Measurements from ENCODE around the gene OPN1MW.
"Not testable (repeated sequence)": the region's sequence is repeated elsewhere in the genome, so short reads cannot be mapped to it uniquely, and the experiment has no call there.

- TF ChIP-seq POLR2A, CTCF (IDR thresholded peaks at IDR 0.05): not testable (repeated sequence)
These were observed 27.4 kb downstream of the OPN1MW start for GRCh38 chrX:154209670-154210418.

All from lower leg skin (tissue), 3 donors.